SK-N-SH (cell line): Measurements from ENCODE around the gene MDK. TPM values are rescaled to one million over a fixed set of nuclear protein-coding genes. Genes with fewer than 3 reads are reported as not detected.
A peak's percentile ranks its signal among the peaks of the same experiment; 100 is the strongest.
"Not testable (repeated sequence)": the region's sequence is repeated elsewhere in the genome, so short reads cannot be mapped to it uniquely, and the experiment has no call there.

Experiments
- CTCF ChIA-PET: fragments of 300-600, 350-600 bp; formaldehyde crosslinking; extraction: SDS; loops from one replicate; lab custom pipeline; 2021; lab: Yijun Ruan, JAX
- POLR2A ChIA-PET: fragments of 350-600 bp; sonication (Branson Sonifier 250); formaldehyde crosslinking; extraction: SDS; loops from one replicate; lab custom pipeline; 2020; ENCODE audit warnings: antibody characterized with exemption, inconsistent platforms; lab: Yijun Ruan, JAX
- DNase-seq: peaks from one replicate; pipeline ENCODE4 v3.0.0; 2012
- H2AFZ ChIP-seq: fragments of 200-600 bp; sonication (generic); 2 replicates; pipeline ENCODE4 v1.8.1; 2016; ENCODE audit warnings: antibody characterized with exemption, mild to moderate bottlenecking, low read depth
- H3F3A ChIP-seq: fragments of 200-600 bp; sonication (generic); replicated peaks from 2 replicates; pipeline ENCODE3; 2016; ENCODE audit warnings: antibody characterized with exemption, mild to moderate bottlenecking; ENCODE audit not compliant: insufficient read depth
- H3K27ac ChIP-seq, 2 experiments: fragments of 200-500 bp in 1 of 2; fragments of 200-600 bp in 1 of 2; sonication (Bioruptor generic) in 1 of 2; sonication (generic), shearing (Covaris generic) in 1 of 2; 2 replicates each; pipeline versions ENCODE4 v1.5.1 to v1.6.1; 2014 to 2016; ENCODE audit warnings: low read depth in 2 of 2, inconsistent platforms in 1 of 2, low read length in 1 of 2, mild to moderate bottlenecking in 1 of 2, mixed read lengths in 1 of 2
- H3K27me3 ChIP-seq: fragments of 200-600 bp; sonication (generic), shearing (Covaris generic); 2 replicates; pipeline ENCODE4 v1.6.1; 2016; ENCODE audit warnings: mixed run types; ENCODE audit not compliant: insufficient read depth
- H3K36me3 ChIP-seq, 2 experiments: fragments of 200-500 bp in 1 of 2; fragments of 200-600 bp in 1 of 2; sonication (Bioruptor generic) in 1 of 2; sonication (generic) in 1 of 2; replicated peaks in 1 of 2; 2 replicates each; pipeline versions ENCODE3 to v1.5.1; 2014 to 2016; ENCODE audit warnings: low read length in 1 of 2, mild to moderate bottlenecking in 1 of 2; ENCODE audit not compliant: insufficient read depth in 2 of 2, control insufficient read depth in 1 of 2
- H3K4me1 ChIP-seq, 2 experiments: fragments of 200-500 bp in 1 of 2; fragments of 200-600 bp in 1 of 2; sonication (Bioruptor generic) in 1 of 2; sonication (generic), shearing (Covaris generic) in 1 of 2; 2 replicates each; pipeline versions ENCODE4 v1.5.1 to v1.6.1; 2014 to 2016; ENCODE audit warnings: low read depth in 1 of 2, low read length in 1 of 2, mixed run types in 1 of 2; ENCODE audit not compliant: insufficient read depth in 2 of 2, control insufficient read depth in 1 of 2
- H3K4me2 ChIP-seq: fragments of 200-600 bp; sonication (generic), shearing (Covaris generic); 2 replicates; pipeline ENCODE4 v1.6.1; 2017; ENCODE audit warnings: mixed run types
- H3K4me3 ChIP-seq, 2 experiments: fragments of 200-500 bp in 1 of 2; fragments of 200-600 bp in 1 of 2; sonication (Bioruptor generic) in 1 of 2; sonication (generic), shearing (Covaris generic) in 1 of 2; 2 replicates each; pipeline versions ENCODE4 v1.5.1 to v1.8.1; 2014 to 2016; ENCODE audit warnings: low read depth in 2 of 2, inconsistent platforms in 1 of 2, low read length in 1 of 2, mild to moderate bottlenecking in 1 of 2, mixed read lengths in 1 of 2, moderate library complexity in 1 of 2
- H3K79me2 ChIP-seq: fragments of 200-600 bp; sonication (generic); 2 replicates; pipeline ENCODE4 v1.8.1; 2017; ENCODE audit warnings: mild to moderate bottlenecking; ENCODE audit not compliant: insufficient read depth
- H3K9ac ChIP-seq: fragments of 200-600 bp; sonication (generic); 2 replicates; pipeline ENCODE4 v1.6.1; 2017; ENCODE audit warnings: mixed run types
- H3K9me2 ChIP-seq: fragments of 200-600 bp; sonication (generic); 2 replicates; pipeline ENCODE4 v1.6.1; 2017; ENCODE audit warnings: mixed run types
- H3K9me3 ChIP-seq: fragments of 200-600 bp; sonication (generic); 2 replicates; pipeline ENCODE4 v1.6.1; 2017; ENCODE audit warnings: mixed run types, mild to moderate bottlenecking, moderate library complexity
- H4K20me1 ChIP-seq: fragments of 200-600 bp; sonication (generic); 2 replicates; pipeline ENCODE4 v1.6.1; 2017; ENCODE audit warnings: mild to moderate bottlenecking, mixed run types; ENCODE audit not compliant: insufficient read depth
- CTCF ChIP-seq: fragments of 200-600 bp; sonication (generic); IDR thresholded peaks from 2 replicates; pipeline ENCODE4 v1.6.1; 2017; ENCODE audit warnings: antibody characterized with exemption, mild to moderate bottlenecking, moderate library complexity
- EP300 ChIP-seq, 2 experiments: IDR thresholded peaks; 2 replicates each; pipeline versions ENCODE4 v1.4.0 to v1.6.1; 2012; ENCODE audit warnings: borderline replicate concordance in 1 of 2, low read depth in 1 of 2, low read length in 1 of 2
- FOXJ3 ChIP-seq: sonication (generic); formaldehyde crosslinking; IDR thresholded peaks from 2 replicates; pipeline ENCODE4 v1.5.1; 2020; ENCODE audit warnings: mild to moderate bottlenecking, missing genetic modification reagents
- FOXM1 ChIP-seq: IDR thresholded peaks from 2 replicates; pipeline ENCODE4 v1.4.0; 2012; ENCODE audit warnings: low read depth, mild to moderate bottlenecking
- GABPA ChIP-seq: IDR thresholded peaks from 2 replicates; pipeline ENCODE4 v1.4.0; 2012; ENCODE audit warnings: low read depth, mild to moderate bottlenecking
- JUND ChIP-seq: IDR thresholded peaks from 2 replicates; pipeline ENCODE4 v1.4.0; 2012
- NFIC ChIP-seq: IDR thresholded peaks from 2 replicates; pipeline ENCODE4 v1.4.0; 2012; ENCODE audit warnings: borderline replicate concordance
- PBX3 ChIP-seq: IDR thresholded peaks from 2 replicates; pipeline ENCODE4; 2012
- POLR2AphosphoS5 ChIP-seq: IDR thresholded peaks from 2 replicates; pipeline ENCODE4 v1.6.1; 2012; ENCODE audit warnings: low read depth, low read length
- RFX5 ChIP-seq: IDR thresholded peaks from 2 replicates; pipeline ENCODE4 v1.6.1; 2012; ENCODE audit warnings: mild to moderate bottlenecking, improper control_type of control experiment, low read length
- RXRA ChIP-seq: IDR thresholded peaks from 2 replicates; pipeline ENCODE4 v1.4.0; 2012; ENCODE audit warnings: low read depth, mild to moderate bottlenecking, borderline replicate concordance
- SIN3A ChIP-seq: IDR thresholded peaks from 2 replicates; pipeline ENCODE4 v1.6.1; 2012; ENCODE audit warnings: low read depth, mild to moderate bottlenecking, low read length, moderate library complexity, borderline replicate concordance
- SMC3 ChIP-seq: IDR thresholded peaks from 2 replicates; pipeline ENCODE4 v1.6.1; 2012; ENCODE audit warnings: low read depth, low read length, improper control_type of control experiment
- TCF12 ChIP-seq: IDR thresholded peaks from 2 replicates; pipeline ENCODE4 v1.4.0; 2012
- TEAD4 ChIP-seq: IDR thresholded peaks from 2 replicates; pipeline ENCODE4 v1.4.0; 2012; ENCODE audit warnings: mild to moderate bottlenecking, borderline replicate concordance; ENCODE audit not compliant: insufficient read depth
- YY1 ChIP-seq: IDR thresholded peaks from 2 replicates; pipeline ENCODE4 v1.4.0; 2012; ENCODE audit warnings: low read depth, mild to moderate bottlenecking
- WGBS: methylation state at CpG from one replicate; pipeline ENCODE4 v1.1.6; 2017; ENCODE audit warnings: low lambda C conversion rate; 5-methylcytosine and 5-hydroxymethylcytosine counted together
- polyA plus RNA-seq, 3 experiments: library from polyadenylated mRNA; depleted of rRNA; stranded (reverse); fragments of >200 nt; gene quantifications; 2 replicates each; pipeline ENCODE4 v1.2.3, GENCODE V29; 2012
- TF ChIP-seq, protein P1 (sequence below): fragments of 150-350 bp; IDR thresholded peaks from 2 replicates; pipeline ENCODE4 v1.6.1; 2017; ENCODE audit warnings: antibody characterized with exemption, low read length, low read depth, borderline replicate concordance
- TF ChIP-seq, protein P2 (sequence below): IDR thresholded peaks from 2 replicates; pipeline ENCODE4 v1.4.0; 2012; ENCODE audit warnings: low read depth
- TF ChIP-seq, protein P3 (sequence below): IDR thresholded peaks from 2 replicates; pipeline ENCODE4 v1.4.0; 2012; ENCODE audit warnings: low read depth, borderline replicate concordance

Gene MDK
- polyA plus RNA-seq, 1 of the 3 experiments (the other 2 are of a cell fraction), result 2,395 TPM

GRCh38 chr11:46379482-46380293 lies 1.8 kb upstream of the MDK start:
- not testable (repeated sequence) for H3K79me2 ChIP-seq, H3K9ac ChIP-seq, H2AFZ ChIP-seq, H3K4me3 ChIP-seq, H3K9me2 ChIP-seq, H3K4me2 ChIP-seq, H3F3A ChIP-seq, H3K9me3 ChIP-seq, H3K27me3 ChIP-seq, H4K20me1 ChIP-seq
- Histone ChIP-seq H3K4me1 (peaks cover 10 to 23% of the 10 kb centered on the region in 2 experiments; a peak in 2 of 4 replicates), H3K36me3 (peaks cover 0 to 23% of the 10 kb centered on the region in 2 experiments), H3K27ac (peak overlapping the region in 1 of 2 experiments; percentile 55; a peak in 1 of 4 replicates)
- peak; percentile 61 for DNase-seq
- ChIA-PET CTCF (interaction anchor here (0.7 to 5.3 kb wide), 5 partner anchors 11 to 140 kb away, joined by 3 to 47 read pairs (median 5); partner anchors contain the start of genes CHRM4 and DGKZ), POLR2A (interaction anchor here (0.6 to 1.2 kb wide), 2 partner anchors 136 to 180 kb away, joined by 3 read pairs; no protein-coding TSS in a partner anchor)
- 76% methylated on average over 14 of the region's 36 CpGs for WGBS

DNA sequence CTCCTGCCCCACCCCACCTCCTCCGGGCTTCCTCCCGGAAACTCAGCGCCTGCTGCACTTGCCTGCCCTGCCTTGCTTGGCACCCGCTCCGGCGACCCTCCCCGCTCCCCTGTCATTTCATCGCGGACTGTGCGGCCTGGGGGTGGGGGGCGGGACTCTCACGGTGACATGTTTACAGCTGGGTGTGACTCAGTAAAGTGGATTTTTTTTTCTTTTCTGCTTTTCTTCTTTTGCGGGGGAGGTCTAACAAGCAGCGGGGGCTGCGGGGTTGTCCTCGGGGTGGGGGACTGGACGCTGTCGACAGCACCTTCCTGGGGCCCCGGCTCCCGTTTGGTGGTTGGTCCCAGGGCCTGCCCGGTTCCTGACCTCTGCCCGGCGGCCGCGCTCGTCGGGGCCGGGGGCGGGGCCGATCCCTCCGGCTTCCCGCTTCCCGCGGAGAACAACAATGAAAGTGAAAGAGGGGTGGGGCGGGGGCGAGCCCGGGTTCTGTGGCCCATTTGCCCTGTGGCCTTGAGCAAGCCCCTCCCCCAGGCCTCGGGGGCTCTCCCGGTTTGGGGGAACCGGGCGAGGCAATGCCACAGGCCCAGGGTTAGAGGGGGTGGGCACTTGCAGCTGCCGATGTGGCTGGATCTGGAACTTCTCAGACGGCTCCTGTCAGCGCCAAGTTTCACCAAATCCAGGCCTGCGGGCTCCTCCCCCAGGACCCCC lies 975 bp upstream of the MDK start:
- WGBS, result 3% methylated on average over 18 of the region's 45 CpGs
- Histone ChIP-seq H3K4me1 (peaks cover 10 to 23% of the 10 kb centered on the region in 2 experiments; a peak in 2 of 4 replicates), H3F3A (peaks cover 3% of the 10 kb centered on the region), H3K27ac (peak overlapping the region; percentile 61 to 88), H3K9me3 (no peaks in the 10 kb centered on the region), H3K4me3 (peak overlapping the region; percentile 60 to 63), H3K27me3 (no peaks in the 10 kb centered on the region), H4K20me1 (no peaks in the 10 kb centered on the region), H2AFZ (0 out of 2 replicates have a peak overlapping the region, but pooled peaks have one; percentile 11), H3K4me2 (peak overlapping the region; percentile 98), H3K9ac (peak overlapping the region; percentile 77), H3K36me3 (peaks cover 0 to 23% of the 10 kb centered on the region in 2 experiments), H3K79me2 (no peaks in the 10 kb centered on the region; the same call in 1 of the 2 replicates), H3K9me2 (no peaks in the 10 kb centered on the region)
- CTCF ChIA-PET, result interaction anchor here (1.5 to 5.3 kb wide), 3 partner anchors 10 to 141 kb away, joined by 3 to 47 read pairs (median 37); partner anchors contain the start of gene CHRM4
- DNase-seq, result peak; percentile 87
- POLR2A ChIA-PET, result interaction anchor here (0.6 to 1.4 kb wide), 3 partner anchors 12 to 180 kb away, joined by 3 to 7 read pairs (median 3); partner anchors contain the start of gene CHRM4
- TF ChIP-seq, protein P1, sequence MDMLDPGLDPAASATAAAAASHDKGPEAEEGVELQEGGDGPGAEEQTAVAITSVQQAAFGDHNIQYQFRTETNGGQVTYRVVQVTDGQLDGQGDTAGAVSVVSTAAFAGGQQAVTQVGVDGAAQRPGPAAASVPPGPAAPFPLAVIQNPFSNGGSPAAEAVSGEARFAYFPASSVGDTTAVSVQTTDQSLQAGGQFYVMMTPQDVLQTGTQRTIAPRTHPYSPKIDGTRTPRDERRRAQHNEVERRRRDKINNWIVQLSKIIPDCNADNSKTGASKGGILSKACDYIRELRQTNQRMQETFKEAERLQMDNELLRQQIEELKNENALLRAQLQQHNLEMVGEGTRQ, result no peak
- TF ChIP-seq RFX5 (no peak), TEAD4 (no peak), FOXM1 (no peak), GABPA (no peak), CTCF (no peak), SIN3A (no peak), PBX3 (peak; percentile 70), TCF12 (peak; percentile 78), JUND (no peak), NFIC (no peak), YY1 (peak; percentile 52; the same call in 1 of the 2 replicates), RXRA (peak; percentile 31; the same call in 1 of the 2 replicates), POLR2AphosphoS5 (no peak), FOXJ3 (no peak), SMC3 (no peak), EP300 (IDR thresholded peaks at IDR 0.05; ENCODE audit: borderline replicate concordance in 1 of 2, low read depth in 1 of 2, low read length in 1 of 2) (no peak)
- TF ChIP-seq, protein P2, sequence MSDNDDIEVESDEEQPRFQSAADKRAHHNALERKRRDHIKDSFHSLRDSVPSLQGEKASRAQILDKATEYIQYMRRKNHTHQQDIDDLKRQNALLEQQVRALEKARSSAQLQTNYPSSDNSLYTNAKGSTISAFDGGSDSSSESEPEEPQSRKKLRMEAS, result no peak
- TF ChIP-seq, protein P3, sequence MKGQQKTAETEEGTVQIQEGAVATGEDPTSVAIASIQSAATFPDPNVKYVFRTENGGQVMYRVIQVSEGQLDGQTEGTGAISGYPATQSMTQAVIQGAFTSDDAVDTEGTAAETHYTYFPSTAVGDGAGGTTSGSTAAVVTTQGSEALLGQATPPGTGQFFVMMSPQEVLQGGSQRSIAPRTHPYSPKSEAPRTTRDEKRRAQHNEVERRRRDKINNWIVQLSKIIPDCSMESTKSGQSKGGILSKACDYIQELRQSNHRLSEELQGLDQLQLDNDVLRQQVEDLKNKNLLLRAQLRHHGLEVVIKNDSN, result no peak
